Bronchial epithelial cell (primary cell): ENCODE measurements around the gene ALPL. TPM values are rescaled to one million over a fixed set of nuclear protein-coding genes. Genes with fewer than 3 reads are reported as not detected.

Experiments
- DNase-seq: peaks from one replicate; pipeline ENCODE4 v3.0.0-alpha.2; 2010; ENCODE audit warnings: low read depth
- FAIRE-seq: peaks from 2 replicates; lab custom pipeline; 2011; peaks lifted over from hg19 to GRCh38; lab: Jason Lieb, UNC
- H3K27me3 ChIP-seq: 2 replicates; pipeline ENCODE4 v1.5.1; 2011; ENCODE audit warnings: low read length; ENCODE audit not compliant: control insufficient read depth, insufficient read depth
- H3K36me3 ChIP-seq: 2 replicates; pipeline ENCODE4 v1.5.1; 2011; ENCODE audit warnings: low read length; ENCODE audit not compliant: control insufficient read depth, insufficient read depth
- H3K4me3 ChIP-seq: 2 replicates; pipeline ENCODE4 v1.5.1; 2011; ENCODE audit warnings: mild to moderate bottlenecking, low read depth, low read length, control low read depth
- CTCF ChIP-seq: IDR thresholded peaks from 2 replicates; pipeline ENCODE4 v1.5.1; 2011; ENCODE audit warnings: mild to moderate bottlenecking, moderate library complexity, low read length, control low read depth, inconsistent platforms; ENCODE audit not compliant: insufficient read depth, severe bottlenecking
- total RNA-seq: library from RNA; depleted of rRNA; stranded (reverse); fragments of >200 nt; gene quantifications from 2 replicates; pipeline ENCODE4 v1.2.1, GENCODE V29; 2014

Gene ALPL
- total RNA-seq, 1 donor from 2014 or later, result not detected

DNA sequence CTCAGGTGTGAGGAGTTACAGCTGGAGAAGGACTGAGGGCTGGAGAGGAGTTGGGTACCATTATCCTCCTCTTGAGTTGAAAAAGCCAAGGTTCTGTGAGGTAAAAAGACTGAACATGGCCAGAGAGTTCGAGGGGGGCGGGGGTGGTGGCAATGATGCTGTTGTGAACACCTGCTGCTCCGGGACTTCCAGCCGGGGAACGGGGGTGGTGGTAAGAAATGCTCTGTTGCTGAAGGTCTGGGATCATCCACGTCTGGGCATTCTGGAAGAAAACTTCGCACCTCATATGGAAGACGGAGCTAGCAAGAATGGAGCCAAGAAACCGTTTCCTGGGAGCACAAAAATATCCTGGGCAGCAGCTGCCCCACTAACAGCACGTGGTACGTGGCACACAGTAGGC, 20.1 kb upstream of the ALPL start:
- no peak for FAIRE-seq
- no peak for TF ChIP-seq CTCF
- Histone ChIP-seq H3K4me3 (no peak overlapping the region), H3K27me3 (no peaks in the 10 kb centered on the region), H3K36me3 (no peaks in the 10 kb centered on the region)
- no peak for DNase-seq

GRCh38 chr1:21490774-21491487, 18.3 kb upstream of the ALPL start:
- H3K4me3 ChIP-seq, result no peak overlapping the region
- no peak for FAIRE-seq
- peak; percentile 53 for TF ChIP-seq CTCF
- no peaks in the 10 kb centered on the region for H3K36me3 ChIP-seq
- peak; percentile 44 for DNase-seq
- H3K27me3 ChIP-seq, result no peaks in the 10 kb centered on the region

DNA sequence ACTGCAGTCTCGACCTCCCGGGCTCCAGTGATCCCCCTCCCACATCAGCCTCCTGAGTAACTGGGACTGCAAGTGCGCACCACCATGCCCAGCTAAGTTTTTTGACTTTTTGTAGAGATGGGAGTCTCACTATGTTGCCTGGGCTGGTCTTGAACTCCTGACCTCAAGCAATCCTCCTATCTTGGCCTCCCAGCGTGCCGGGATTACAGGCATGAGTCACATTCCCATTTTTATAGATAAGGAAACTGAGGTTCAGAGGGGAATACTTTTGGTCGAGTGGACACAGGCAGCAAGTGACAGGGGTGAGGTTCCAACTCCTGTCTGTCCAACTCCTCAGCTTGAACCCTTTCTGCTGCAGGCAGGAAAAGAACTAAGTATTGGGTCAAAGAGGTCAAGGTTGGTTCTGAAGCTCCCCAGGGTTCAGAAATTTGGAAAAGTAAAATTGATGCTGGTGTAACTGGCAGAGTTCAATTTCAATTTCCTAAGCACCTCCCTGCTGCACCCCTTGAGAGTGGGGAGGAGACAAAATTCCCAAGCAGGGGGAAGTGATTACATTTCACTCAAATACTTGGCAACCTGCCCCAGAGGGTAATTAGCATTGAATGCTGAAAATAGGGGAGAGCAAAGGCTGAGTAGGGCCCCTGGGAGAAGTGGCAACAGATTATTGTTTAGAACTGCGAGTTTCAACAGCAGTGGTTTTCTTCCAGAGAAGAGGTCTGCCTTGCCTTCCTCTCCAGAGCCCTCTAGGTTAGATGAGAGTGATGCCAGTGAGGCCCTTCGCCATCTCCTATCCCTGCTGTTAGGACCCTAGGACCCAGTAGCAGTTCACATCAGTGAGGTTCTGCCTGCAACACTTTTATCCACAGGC, 17.5 kb upstream of the ALPL start:
- DNase-seq (no peak), FAIRE-seq (peak; percentile 62)
- H3K4me3 ChIP-seq, result no peak overlapping the region
- no peak for TF ChIP-seq CTCF
- H3K27me3 ChIP-seq, result no peaks in the 10 kb centered on the region
- no peaks in the 10 kb centered on the region for H3K36me3 ChIP-seq

DNA sequence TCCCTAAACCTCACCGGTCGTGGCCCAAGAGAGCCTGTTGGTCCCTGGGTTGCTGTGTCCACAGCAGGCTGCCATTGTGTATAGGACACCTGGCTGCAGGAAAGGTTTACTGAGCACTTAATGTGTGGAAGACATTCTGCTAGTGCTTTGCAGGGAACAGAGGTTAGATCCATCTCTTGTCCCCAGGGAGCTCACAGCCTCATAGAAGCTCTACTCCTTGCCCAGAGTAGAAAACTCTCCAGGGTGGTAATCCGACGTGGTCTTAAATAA, 16.9 kb upstream of the ALPL start:
- Histone ChIP-seq H3K4me3 (no peak overlapping the region), H3K36me3 (no peaks in the 10 kb centered on the region), H3K27me3 (no peaks in the 10 kb centered on the region)
- FAIRE-seq, result no peak
- DNase-seq, result no peak
- no peak for TF ChIP-seq CTCF

- no peak for FAIRE-seq
- no peak for TF ChIP-seq CTCF
- Histone ChIP-seq H3K36me3 (no peaks in the 10 kb centered on the region), H3K27me3 (no peaks in the 10 kb centered on the region), H3K4me3 (no peak overlapping the region)
- DNase-seq, result no peak
Observed at GRCh38 chr1:21494196-21494595, 15.0 kb upstream of the ALPL start.
